HUES64 (cell line): ENCODE data around the gene AJM1. TPM values are rescaled to one million over a fixed set of nuclear protein-coding genes. Genes with fewer than 3 reads are reported as not detected.
"Not testable (repeated sequence)": the region's sequence is repeated elsewhere in the genome, so short reads cannot be mapped to it uniquely, and the experiment has no call there.

Experiments
- H3K27ac ChIP-seq: 2 replicates; pipeline ENCODE4 v1.7.0; 2013; ENCODE audit warnings: low read depth, low read length, inconsistent platforms
- H3K27me3 ChIP-seq: 2 replicates; pipeline ENCODE4 v1.6.1; 2013; ENCODE audit warnings: mild to moderate bottlenecking, low read length; ENCODE audit not compliant: insufficient read depth
- H3K36me3 ChIP-seq: 2 replicates; pipeline ENCODE4 v1.6.1; 2013; ENCODE audit warnings: mild to moderate bottlenecking, low read length; ENCODE audit not compliant: insufficient read depth
- H3K4me1 ChIP-seq: 2 replicates; pipeline ENCODE4 v1.6.1; 2013; ENCODE audit warnings: mild to moderate bottlenecking, low read length, moderate library complexity; ENCODE audit not compliant: insufficient read depth
- H3K4me3 ChIP-seq: 2 replicates; pipeline ENCODE4 v1.5.1; 2013; ENCODE audit warnings: mild to moderate bottlenecking, low read length, moderate library complexity
- H3K9ac ChIP-seq: 2 replicates; pipeline ENCODE4 v1.6.1; 2013; ENCODE audit warnings: mild to moderate bottlenecking, low read depth, low read length
- H3K9me3 ChIP-seq: 2 replicates; pipeline ENCODE4 v1.6.1; 2013; ENCODE audit warnings: low read depth, low read length; ENCODE audit not compliant: insufficient read depth
- WGBS: fragments of 150-250, 120-280 bp; methylation state at CpG from one replicate; pipeline ENCODE4 v1.1.7; 2013; ENCODE audit warnings: missing lambda C conversion rate; 5-methylcytosine and 5-hydroxymethylcytosine counted together
- polyA plus RNA-seq, 2 experiments: library from polyadenylated mRNA; stranded (reverse); fragments of 50-300 nt; gene quantifications; one replicate each; pipeline ENCODE4 v1.2.3, GENCODE V29; 2013

The AJM1 gene
- 0.70 TPM for polyA plus RNA-seq (2013, experiment 1 of 2)
- 0.51 TPM for polyA plus RNA-seq (2013, experiment 2 of 2)

DNA sequence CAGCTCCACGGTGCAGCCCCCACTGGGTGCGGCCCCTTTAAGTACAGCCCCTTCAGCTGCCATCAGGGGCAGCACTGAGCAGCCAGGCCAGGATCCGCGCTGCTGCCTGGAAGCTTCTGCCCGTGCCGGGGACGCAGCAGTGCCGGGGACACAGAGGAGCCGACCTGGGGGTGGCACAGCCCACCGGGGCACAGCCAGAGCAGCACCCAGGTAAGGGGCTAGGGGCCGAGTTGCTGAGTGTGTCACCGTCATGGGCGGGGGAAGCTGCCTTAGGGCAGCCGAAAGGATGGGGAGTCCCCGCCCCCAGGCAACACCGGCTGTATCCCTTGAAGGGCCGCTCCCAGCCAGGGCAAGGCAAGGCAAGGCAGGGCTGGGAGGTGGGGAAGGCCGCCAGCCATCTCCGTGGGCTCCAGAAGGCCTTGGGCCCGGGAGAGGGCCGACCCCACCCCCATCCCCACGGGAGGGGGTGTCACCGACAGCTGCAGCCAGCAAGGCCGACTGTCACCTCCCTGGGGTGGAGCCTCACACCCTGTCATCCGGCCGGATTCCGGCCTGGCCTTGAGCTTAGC lies at the start of gene AJM1:
TSS of gene AJM1 (plus strand) at position 99 of the 569 bp plus-strand sequence. CDS start 1,937 bp downstream, outside the sequence.
- Histone ChIP-seq H3K4me3 (peak within 1 kb of the TSS; percentile 28), H3K36me3 (peaks cover 13% of the 10 kb centered on the region), H3K27ac (peak within 1 kb of the TSS; percentile 49; the same call in 1 of the 2 replicates)
- WGBS = 4% methylated on average over 19 of the region's 27 CpGs
- not testable (repeated sequence) for H3K4me1 ChIP-seq, H3K9ac ChIP-seq, H3K27me3 ChIP-seq, H3K9me3 ChIP-seq

DNA sequence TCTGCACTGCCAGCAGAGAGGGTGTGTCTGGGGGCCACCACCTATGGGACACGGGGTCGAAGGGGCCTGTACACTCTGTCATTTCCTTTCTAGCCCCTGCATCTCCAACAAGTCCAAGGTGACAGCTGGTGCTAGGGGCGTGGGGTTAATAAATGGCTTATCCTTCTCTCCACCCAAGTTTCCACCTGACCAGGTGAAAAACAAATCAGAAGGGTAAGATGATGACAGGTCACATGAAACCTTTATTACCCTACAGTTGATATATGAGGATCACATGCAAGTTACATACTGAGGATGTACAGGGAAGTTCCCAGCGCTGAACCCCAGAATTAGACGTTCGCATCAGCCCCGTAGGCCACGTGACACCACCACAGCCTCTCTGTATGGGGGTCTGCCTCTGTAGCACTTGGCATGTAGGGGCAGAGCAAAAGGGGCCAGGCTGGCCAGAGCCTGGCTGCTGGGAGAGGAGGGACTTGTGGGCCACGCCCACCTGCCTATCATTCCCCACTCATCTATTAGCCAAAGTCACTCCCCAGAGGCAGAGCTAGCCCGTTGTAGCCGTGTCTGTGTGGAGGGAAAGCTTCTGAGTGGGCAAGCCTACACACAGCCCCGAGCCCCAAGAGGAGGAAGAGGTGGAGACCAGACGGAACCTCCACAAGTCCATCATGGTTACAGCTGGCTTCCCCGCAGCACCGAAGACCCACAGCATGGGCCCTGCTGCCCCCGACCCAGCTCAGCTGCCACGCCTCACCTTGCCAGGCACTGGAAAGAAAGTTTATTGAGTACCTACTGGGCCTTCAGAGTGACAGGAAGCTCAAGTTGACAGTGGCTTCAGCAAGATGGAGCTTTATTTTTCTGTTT lies 49.0 kb upstream of the AJM1 start:
- H3K36me3 ChIP-seq = peaks cover 4% of the 10 kb centered on the region; the same call in 1 of the 2 replicates
- H3K27ac ChIP-seq = no peak overlapping the region
- no peaks in the 10 kb centered on the region for H3K9me3 ChIP-seq
- no peak overlapping the region for H3K9ac ChIP-seq
- 85% methylated on average over 16 of the region's 17 CpGs for WGBS
- H3K4me3 ChIP-seq = no peak overlapping the region
- H3K4me1 ChIP-seq = peaks cover 16% of the 10 kb centered on the region
- peaks cover under 1% of the 10 kb centered on the region; the same call in 1 of the 2 replicates for H3K27me3 ChIP-seq

DNA sequence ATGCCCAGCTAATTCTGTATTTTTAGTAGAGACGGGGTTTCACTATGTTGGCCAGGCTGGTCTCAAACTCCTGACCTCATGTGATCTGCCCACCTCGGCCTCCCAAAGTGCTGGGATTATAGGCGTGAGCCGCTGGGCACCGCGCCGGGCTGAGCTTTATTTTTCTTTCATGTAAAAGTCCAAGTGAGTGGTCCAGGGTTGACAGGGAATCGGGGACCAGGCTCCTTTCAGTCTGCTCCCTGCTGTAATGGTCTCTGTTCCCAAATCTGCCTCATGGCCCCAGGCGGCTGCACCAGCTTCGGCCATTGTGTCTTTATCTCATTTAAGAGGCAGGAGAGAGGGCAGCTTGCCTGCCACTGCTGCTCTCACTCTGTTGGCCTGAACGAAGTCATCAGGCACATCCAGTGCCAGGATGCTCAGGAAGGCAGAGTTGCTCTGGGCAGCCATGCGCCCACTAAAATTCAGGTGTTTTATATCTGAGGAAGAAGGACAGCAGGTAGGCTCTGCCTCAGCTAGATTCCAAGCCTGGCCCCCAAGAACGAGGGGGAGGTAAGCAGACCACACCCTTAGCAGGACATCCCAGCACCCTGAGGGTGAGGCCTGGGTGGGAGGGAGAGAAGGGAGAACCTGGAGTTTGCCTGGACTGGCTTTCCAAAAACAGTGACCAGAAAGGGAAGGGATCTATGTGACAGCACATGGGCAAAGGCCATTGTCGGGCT lies 47.8 kb upstream of the AJM1 start:
- peaks cover 4% of the 10 kb centered on the region; the same call in 1 of the 2 replicates for H3K36me3 ChIP-seq
- WGBS = 96% methylated on average over 14 of the region's 14 CpGs
- peaks cover 16% of the 10 kb centered on the region for H3K4me1 ChIP-seq
- no peak overlapping the region for H3K4me3 ChIP-seq
- H3K9me3 ChIP-seq = no peaks in the 10 kb centered on the region
- no peak overlapping the region; the same call in 1 of the 2 replicates for H3K27ac ChIP-seq
- peaks cover 12% of the 10 kb centered on the region for H3K27me3 ChIP-seq
- no peak overlapping the region for H3K9ac ChIP-seq

DNA sequence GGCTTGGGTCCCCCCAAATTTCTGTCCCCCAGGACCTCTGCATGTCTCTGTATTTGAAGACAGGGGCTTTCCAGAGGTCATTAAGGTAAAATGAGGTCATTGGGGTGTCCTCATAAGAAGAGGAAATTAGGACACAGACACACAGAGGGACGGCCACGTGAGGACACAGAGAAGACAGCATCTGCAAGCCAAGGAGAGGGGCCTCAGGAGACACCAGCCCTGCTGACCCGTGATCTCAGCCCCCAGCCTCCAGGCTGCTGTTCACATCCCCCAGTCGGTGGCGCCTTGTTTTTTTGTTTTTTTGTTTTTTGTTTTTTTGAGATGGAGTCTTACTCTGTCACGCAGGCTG lies 47.3 kb upstream of the AJM1 start:
- H3K27ac ChIP-seq = no peak overlapping the region; the same call in 1 of the 2 replicates
- 84% methylated on average over 6 of the region's 6 CpGs for WGBS
- peaks cover 16% of the 10 kb centered on the region for H3K4me1 ChIP-seq
- H3K27me3 ChIP-seq = peaks cover 16% of the 10 kb centered on the region
- H3K9me3 ChIP-seq = no peaks in the 10 kb centered on the region
- no peak overlapping the region for H3K9ac ChIP-seq
- H3K36me3 ChIP-seq = peaks cover 4% of the 10 kb centered on the region; the same call in 1 of the 2 replicates
- no peak overlapping the region for H3K4me3 ChIP-seq

DNA sequence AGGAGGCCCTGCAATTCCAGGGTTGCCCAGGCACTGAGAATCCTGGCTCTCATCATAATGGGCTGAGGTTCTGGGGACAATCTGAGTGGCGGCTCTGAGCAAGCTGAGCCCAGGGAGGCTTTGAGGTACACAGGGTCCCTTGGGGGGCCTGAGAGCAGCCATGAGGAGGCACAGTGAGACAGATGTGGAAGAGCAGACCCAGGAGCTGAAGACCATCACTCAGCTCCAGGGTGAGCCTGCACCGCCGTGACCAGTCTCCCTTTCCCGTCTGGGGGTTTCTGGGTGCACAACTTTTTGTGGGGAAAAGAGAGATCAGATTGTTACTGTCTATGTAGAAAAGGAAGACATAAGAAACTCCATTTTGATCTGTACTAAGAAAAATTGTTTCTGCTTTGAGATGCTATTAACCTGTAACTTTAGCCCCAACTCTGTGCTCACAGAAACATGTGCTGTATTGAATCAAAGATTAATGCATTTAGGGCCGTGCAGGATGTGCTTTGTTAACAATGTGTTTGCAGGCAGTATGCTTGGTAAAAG lies 46.0 kb upstream of the AJM1 start, which contains the start of gene CCDC183:
TSS of gene CCDC183 (plus strand) at position 101 of the 537 bp plus-strand sequence. CDS start at position 161, 60 bp downstream.
- peaks cover 11% of the 10 kb centered on the region for H3K4me1 ChIP-seq
- H3K27ac ChIP-seq = peak within 1 kb of the TSS; percentile 65; the same call in 1 of the 2 replicates
- H3K27me3 ChIP-seq = peaks cover 16% of the 10 kb centered on the region
- 87% methylated on average over 5 of the region's 5 CpGs for WGBS
- H3K36me3 ChIP-seq = peaks cover 4% of the 10 kb centered on the region; the same call in 1 of the 2 replicates
- no peak within 1 kb of the TSS for H3K9ac ChIP-seq
- no peak within 1 kb of the TSS for H3K4me3 ChIP-seq
- H3K9me3 ChIP-seq = no peaks in the 10 kb centered on the region

DNA sequence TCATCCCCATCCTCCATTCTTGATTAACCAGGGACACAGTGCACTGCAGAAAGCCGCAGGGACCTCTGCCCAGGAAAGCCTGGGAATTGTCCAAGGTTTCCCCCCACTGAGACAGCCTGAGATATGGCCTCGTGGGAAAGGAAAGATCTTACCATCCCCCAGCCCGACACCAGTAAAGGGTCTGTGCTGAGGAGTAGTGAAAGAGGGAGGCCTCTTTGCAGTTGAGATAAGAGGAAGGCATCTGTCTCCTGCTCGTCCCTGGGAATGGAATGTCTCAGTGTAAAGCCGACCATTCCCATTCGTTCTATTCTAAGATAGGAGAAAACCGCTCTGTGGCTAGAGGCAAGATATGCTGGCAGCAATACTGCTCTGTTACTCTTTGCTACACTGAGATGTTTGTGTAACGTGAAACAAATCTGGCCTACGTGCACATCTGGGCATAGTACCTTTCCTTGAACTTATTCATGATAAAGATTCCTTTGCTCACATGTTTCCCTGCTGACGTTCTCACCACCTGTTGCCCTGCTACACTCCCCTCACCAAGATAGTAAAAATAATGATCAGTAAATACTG lies 45.4 kb upstream of the AJM1 start:
- 44% methylated on average over 10 of the region's 10 CpGs for WGBS
- peaks cover 16% of the 10 kb centered on the region for H3K27me3 ChIP-seq
- not testable (repeated sequence) for H3K4me3 ChIP-seq, H3K36me3 ChIP-seq, H3K9me3 ChIP-seq, H3K27ac ChIP-seq, H3K9ac ChIP-seq
- peaks cover 11% of the 10 kb centered on the region for H3K4me1 ChIP-seq

DNA sequence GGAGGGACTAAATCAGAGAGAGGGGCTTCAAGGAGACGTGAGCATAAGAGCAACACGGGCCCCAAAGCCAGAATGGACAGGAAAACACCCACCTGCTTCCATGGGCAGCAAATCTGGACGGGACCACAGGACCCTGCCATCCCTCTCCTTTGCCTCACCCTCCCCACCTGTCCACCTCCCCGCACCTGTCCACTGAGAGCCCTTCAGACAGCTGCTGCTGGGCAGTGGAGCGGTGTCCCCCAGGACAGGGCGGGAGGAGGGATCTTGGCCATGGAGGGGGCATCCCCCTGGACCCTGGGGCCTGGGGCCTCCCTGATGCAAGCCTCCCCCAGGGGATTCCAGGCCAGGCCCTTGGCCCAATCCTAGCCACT lies 43.6 kb upstream of the AJM1 start:
- H3K4me1 ChIP-seq = peaks cover 11% of the 10 kb centered on the region
- 89% methylated on average over 6 of the region's 6 CpGs for WGBS

DNA sequence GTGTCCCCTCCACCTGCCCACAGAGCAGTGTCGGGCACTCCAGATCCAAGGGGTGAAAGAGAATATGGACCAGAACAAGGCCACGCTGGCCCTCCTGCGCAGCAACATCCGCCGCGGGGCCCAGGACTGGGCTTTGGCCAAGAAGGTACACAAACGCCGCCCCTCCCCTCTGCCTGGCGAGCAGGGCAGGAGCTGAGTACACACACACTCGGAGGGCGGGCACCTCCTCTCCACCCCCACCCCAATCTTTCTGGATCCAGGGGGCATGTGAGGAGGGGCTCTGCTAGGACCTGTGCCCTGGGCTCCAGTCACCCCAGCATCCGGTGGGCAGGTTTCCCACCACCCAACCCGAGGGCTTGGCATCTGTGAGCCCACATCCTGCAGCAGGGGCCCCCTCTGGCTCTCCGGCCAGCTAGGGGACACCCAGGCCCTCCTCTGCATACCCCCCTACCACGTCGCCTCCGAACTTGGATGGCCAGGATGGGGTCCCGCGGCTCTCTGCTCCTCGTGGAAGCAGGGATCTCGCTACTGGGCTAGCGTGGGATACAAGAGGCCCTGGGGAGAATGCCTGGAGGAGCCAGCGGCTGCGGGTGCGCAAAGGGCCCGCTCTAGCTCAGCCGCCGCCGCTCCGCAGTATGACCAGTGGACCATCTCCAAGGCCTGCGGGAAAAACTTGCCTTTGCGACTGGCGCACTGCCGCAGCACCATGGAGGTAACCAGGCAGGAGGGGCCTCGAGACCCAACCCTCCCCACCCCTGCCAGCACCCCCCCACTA lies 43.0 kb upstream of the AJM1 start:
- H3K4me1 ChIP-seq = peaks cover 11% of the 10 kb centered on the region
- H3K4me3 ChIP-seq = peak overlapping the region; percentile 69

More for the DNA sequence above, 43.6 kb upstream of the AJM1 start:
- Histone ChIP-seq H3K9ac (no peak overlapping the region), H3K36me3 (0 out of 2 replicates have a peak, but pooled peaks cover 1% of the 10 kb centered on the region), H3K4me3 (no peak overlapping the region), H3K9me3 (no peaks in the 10 kb centered on the region), H3K27me3 (peaks cover 21% of the 10 kb centered on the region), H3K27ac (no peak overlapping the region)

DNA sequence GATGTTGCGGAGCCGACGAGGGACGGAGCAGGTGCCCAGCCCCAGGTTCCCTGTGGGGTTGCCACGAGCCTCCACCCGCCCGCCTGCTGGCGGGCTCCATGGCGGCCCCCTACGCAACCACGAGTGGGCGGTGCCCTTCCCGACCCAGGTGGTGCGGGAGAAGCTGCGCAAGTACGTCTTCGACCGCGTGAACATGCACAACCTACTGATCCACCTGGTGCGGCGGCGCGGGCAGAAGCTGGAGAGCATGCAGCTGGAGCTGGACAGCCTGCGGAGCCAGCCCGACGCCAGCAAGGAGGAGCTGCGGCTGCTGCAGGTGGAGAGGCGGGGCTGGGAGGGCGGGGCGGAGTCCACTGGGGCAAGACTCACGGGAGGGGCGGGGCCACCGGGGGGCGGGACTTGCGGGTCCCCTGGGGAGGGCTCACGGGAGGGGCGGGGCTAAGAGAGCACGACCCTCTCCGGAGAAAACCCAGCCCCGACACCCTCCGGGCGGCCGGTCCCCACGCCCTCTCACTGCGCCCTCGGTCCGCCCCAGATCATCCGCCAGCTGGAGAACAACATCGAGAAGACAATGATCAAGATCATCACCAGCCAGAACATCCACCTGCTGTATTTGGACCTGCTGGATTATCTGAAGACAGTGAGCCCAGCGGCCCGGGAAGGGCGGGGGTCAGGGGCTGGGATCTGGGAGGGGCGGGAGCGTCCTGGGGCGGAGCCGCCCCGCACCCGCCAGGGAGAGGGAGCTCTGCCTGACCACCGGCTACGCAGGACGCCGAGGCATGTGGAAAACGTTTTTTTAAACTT lies 42.2 kb upstream of the AJM1 start:
- under 1% methylated on average over 62 of the region's 63 CpGs for WGBS
- Histone ChIP-seq H3K4me1 (peaks cover 11% of the 10 kb centered on the region), H3K9me3 (no peaks in the 10 kb centered on the region), H3K4me3 (peak overlapping the region; percentile 69), H3K36me3 (no peaks in the 10 kb centered on the region), H3K27ac (no peak overlapping the region), H3K27me3 (peaks cover 21% of the 10 kb centered on the region), H3K9ac (peak overlapping the region; percentile 62)

More for the DNA sequence above, 43.0 kb upstream of the AJM1 start:
- Histone ChIP-seq H3K36me3 (no peaks in the 10 kb centered on the region), H3K9ac (peak overlapping the region; percentile 62), H3K9me3 (no peaks in the 10 kb centered on the region), H3K27me3 (peaks cover 21% of the 10 kb centered on the region), H3K27ac (no peak overlapping the region)
- WGBS = 52% methylated on average over 34 of the region's 35 CpGs
